HK-2 (cell line): ENCODE measurements around the gene MSS51.
A peak's percentile ranks its signal among the peaks of the same experiment; 100 is the strongest.

ENCODE experiments used
- DNase-seq: peaks from one replicate; pipeline ENCODE4 v3.0.0-alpha.2; 2018; ENCODE audit not compliant: unreplicated experiment

MSS51 gene

GRCh38 chr10:73433538-73433867 is at the start of gene MSS51:
Gene MSS51, minus strand, starts transcription at chr10:73433561. Its CDS starts 5,277 bp downstream, at chr10:73428284.
- DNase-seq = no peak

- DNase-seq = no peak
Measured at GRCh38 chr10:73480158-73480557, 46.8 kb upstream of the MSS51 start.

- DNase-seq = no peak
Measured at GRCh38 chr10:73478636-73479035, 45.3 kb upstream of the MSS51 start.

- DNase-seq = no peak
Measured at GRCh38 chr10:73471226-73471625, 37.9 kb upstream of the MSS51 start.

- DNase-seq = no peak
Measured at GRCh38 chr10:73469579-73469978, 36.2 kb upstream of the MSS51 start.

GRCh38 chr10:73467206-73467605 is 33.8 kb upstream of the MSS51 start:
- DNase-seq = no peak

- no peak for DNase-seq
Measured at GRCh38 chr10:73465978-73466726, 32.8 kb upstream of the MSS51 start.

GRCh38 chr10:73460897-73461296 is 27.5 kb upstream of the MSS51 start:
- DNase-seq = no peak

- no peak for DNase-seq
Measured at GRCh38 chr10:73459683-73460314, 26.4 kb upstream of the MSS51 start.

- no peak for DNase-seq
Measured at GRCh38 chr10:73456187-73456890, 23.0 kb upstream of the MSS51 start.

GRCh38 chr10:73449113-73449512 is 15.8 kb upstream of the MSS51 start:
- no peak for DNase-seq

GRCh38 chr10:73448384-73448783 is 15.0 kb upstream of the MSS51 start:
- no peak for DNase-seq

GRCh38 chr10:73446926-73447325 is 13.6 kb upstream of the MSS51 start:
- DNase-seq = no peak

GRCh38 chr10:73444457-73444856 is 11.1 kb upstream of the MSS51 start:
- no peak for DNase-seq

GRCh38 chr10:73439605-73440312 is 6.4 kb upstream of the MSS51 start:
- peak; percentile 18 for DNase-seq

GRCh38 chr10:73439055-73439454 is 5.7 kb upstream of the MSS51 start:
- no peak for DNase-seq

GRCh38 chr10:73432646-73433537 is 469 bp downstream of the MSS51 start:
- no peak for DNase-seq

GRCh38 chr10:73426318-73426717 is 7.0 kb downstream of the MSS51 start:
- DNase-seq = no peak

- DNase-seq = no peak
Measured at GRCh38 chr10:73424478-73424877, 8.9 kb downstream of the MSS51 start.

GRCh38 chr10:73423309-73423708 is 10.1 kb downstream of the MSS51 start:
- no peak for DNase-seq

GRCh38 chr10:73416571-73416970 is 16.8 kb downstream of the MSS51 start:
- no peak for DNase-seq
